ENCODE data around the gene RPS6KA3.
"Not testable (repeated sequence)": the region's sequence is repeated elsewhere in the genome, so short reads cannot be mapped to it uniquely, and the experiment has no call there.

RPS6KA3 gene

DNA sequence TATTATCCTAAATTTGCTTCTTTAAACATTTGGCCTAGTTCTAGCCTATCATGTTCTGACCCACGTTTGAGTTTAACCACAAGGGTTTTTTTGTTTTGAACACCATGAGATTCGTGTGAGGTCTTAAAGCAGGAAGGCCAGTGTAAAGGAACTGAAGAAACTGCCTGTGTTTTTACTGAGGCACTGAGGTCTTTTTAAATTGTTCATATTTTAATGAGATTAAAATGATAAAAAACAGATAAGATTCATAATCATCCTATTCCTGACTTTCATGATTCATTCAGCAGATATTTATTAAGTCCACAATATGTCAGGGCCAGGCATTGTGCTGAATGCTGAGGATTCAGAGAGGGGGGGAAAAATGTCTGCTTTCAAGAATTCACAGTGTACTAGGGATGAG lies 3.2 kb downstream of the RPS6KA3 start:
- no peak for DNase-seq

DNA sequence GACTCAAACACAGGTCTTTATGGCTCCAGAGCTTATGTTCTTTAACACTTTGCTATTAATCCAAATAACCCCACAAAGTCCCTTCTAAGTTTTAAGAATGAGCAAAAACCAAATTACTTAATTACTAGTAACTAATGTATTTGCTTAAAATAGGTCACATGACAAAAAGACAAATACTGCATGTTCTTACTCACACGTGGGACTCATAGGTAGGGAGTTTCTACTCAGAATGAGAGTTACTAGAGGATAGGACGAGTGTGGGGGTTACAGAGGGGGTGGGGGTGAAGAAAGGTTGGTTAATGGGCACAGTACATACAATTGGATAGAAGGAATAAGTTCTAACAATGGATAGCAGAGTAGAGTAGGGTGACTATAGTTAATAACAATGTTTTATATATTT lies 5.8 kb downstream of the RPS6KA3 start:
- DNase-seq = no peak

DNA sequence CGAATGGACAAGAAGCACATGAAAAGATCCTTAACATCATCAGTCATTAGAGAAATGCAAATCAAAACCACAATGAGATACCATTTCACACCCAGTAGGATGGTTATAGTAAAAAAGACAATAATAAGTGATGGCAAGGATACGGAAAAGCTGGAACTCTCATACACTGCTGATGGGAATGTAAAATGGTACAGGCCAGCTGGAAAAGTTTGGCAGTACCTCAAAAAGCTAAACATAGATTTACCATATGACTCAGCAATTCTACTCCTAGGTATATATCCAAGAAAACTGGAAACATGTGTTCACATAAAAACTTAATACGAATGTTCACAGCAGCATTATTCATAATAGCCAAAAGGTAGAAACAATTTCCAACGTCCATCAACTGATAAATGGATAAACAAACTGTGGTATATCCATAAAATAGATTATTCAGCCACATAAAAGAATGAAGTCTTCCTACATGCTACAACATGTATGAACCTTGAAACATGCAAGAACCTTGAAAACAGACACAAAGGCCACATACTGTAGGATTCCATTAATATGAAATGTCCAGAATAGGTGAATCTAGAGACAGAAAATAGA lies 11.9 kb downstream of the RPS6KA3 start:
- no peak for DNase-seq

DNA sequence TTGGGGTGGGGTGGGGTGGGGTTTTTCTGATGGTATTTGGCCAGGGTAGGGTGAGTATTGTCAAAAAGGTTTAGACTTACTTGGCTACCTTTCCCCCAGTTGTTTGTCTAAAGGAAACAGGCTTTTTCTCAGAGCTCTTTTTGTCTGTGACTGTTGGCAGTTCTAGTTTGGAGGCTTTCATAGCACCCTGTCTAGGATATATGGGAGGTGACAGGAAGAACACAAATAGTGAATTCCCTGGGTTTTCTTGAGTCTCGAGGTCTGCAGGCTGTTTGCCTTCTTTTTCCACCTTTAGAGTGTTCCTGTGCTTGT lies 13.5 kb downstream of the RPS6KA3 start:
- DNase-seq = no peak

GRCh38 chrX:20252381-20253231 lies 14.1 kb downstream of the RPS6KA3 start:
- peak in 1 of 2 experiments; percentile 1 for DNase-seq

DNA sequence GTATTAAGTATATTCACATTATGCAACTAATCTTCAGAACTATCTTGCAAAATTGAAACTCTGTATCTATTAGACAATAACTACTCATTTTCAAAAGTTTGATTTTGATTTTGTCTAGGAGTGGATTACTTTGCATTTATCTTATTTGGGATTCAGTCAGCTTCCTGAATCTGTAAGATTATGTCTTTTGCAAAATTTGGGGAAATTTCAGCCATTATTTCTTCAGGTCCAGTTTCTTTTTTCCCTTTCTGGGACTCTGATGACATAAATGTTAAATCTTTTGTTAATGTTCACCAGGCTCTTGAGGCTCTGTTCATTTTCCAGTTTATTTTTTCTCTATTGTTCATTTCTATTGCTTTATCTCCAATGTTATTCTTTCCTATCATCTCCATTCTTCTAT lies 15.0 kb downstream of the RPS6KA3 start:
- DNase-seq = no peak

DNA sequence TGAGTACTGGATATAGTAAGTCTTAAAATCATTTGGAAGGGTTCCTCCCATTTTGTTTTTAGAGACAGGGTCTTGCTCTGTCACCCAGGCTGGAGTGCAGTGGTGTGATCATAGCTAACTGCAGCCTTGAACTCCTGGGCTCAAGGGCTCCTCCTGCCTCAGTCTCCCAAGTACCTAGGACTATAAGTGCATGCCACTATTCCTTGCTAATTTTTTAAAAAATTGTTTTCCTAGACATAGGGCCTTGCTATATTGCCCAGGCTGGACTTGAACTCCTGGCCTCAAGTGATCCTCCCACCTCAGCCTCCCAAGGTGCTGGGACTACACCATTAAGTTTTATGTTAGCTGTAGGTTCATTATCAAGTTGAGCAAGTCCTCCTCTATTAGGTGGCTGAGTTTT lies 16.6 kb downstream of the RPS6KA3 start:
- DNase-seq = not testable (repeated sequence)

GRCh38 chrX:20248592-20249192 lies 18.0 kb downstream of the RPS6KA3 start:
- DNase-seq = no peak

- DNase-seq = no peak
Observed at GRCh38 chrX:20244931-20245330, 21.8 kb downstream of the RPS6KA3 start.

- DNase-seq = no peak
Observed at GRCh38 chrX:20240201-20240600, 26.5 kb downstream of the RPS6KA3 start.

- DNase-seq = no peak
Observed at GRCh38 chrX:20237864-20238263, 28.8 kb downstream of the RPS6KA3 start.

GRCh38 chrX:20235755-20236154 lies 31.0 kb downstream of the RPS6KA3 start:
- DNase-seq = no peak

GRCh38 chrX:20233336-20233735 lies 33.4 kb downstream of the RPS6KA3 start:
- no peak for DNase-seq

DNA sequence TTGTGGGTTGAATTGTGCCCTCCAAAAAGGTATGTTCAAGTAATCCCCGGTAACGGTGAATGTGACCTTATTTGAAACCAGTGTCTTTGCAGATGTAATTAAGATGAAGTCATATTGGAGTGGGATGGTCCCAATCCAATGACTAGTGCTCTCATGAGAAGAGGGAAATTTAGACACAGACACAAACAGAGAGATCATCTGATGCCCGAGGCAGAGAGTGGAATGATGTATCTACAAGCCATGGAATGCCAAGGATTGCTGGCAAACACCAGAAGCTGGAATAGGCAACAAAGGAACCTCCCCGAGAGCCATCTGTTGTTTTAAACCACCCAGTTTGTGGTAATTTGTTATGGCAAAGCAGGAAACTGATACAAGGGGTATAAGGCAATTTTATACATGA lies 35.1 kb downstream of the RPS6KA3 start:
- no peak for DNase-seq

DNA sequence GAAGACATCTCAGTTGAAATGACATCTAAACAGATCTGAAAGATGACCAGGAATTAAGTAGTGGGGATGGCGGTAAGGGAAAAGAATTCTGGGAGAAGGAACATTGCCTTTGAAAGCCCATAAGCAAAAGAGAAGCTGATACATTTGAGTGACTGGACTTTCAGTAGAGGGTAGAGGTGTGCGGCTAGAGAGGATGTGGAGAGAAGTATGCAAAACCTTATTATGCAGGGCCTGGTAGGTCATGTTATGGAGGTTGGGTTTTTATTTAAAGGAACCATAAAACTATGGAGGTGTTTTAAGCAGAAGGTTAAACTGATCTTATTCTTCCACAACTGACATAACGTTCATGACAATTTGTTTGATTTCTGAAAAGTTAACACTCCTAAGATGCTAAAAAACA lies 36.3 kb downstream of the RPS6KA3 start:
- no peak for DNase-seq

GRCh38 chrX:20229155-20229554 lies 37.6 kb downstream of the RPS6KA3 start:
- no peak for DNase-seq

GRCh38 chrX:20228245-20228644 lies 38.5 kb downstream of the RPS6KA3 start:
- no peak for DNase-seq

GRCh38 chrX:20227116-20227515 lies 39.6 kb downstream of the RPS6KA3 start:
- no peak for DNase-seq

GRCh38 chrX:20225488-20225833 lies 41.2 kb downstream of the RPS6KA3 start:
- no peak for DNase-seq

- no peak for DNase-seq
Observed at GRCh38 chrX:20224814-20225487, 41.8 kb downstream of the RPS6KA3 start.

GRCh38 chrX:20221902-20222301 lies 44.8 kb downstream of the RPS6KA3 start:
- DNase-seq = no peak

- DNase-seq = no peak
Observed at GRCh38 chrX:20218836-20219505, 47.7 kb downstream of the RPS6KA3 start.

DNA sequence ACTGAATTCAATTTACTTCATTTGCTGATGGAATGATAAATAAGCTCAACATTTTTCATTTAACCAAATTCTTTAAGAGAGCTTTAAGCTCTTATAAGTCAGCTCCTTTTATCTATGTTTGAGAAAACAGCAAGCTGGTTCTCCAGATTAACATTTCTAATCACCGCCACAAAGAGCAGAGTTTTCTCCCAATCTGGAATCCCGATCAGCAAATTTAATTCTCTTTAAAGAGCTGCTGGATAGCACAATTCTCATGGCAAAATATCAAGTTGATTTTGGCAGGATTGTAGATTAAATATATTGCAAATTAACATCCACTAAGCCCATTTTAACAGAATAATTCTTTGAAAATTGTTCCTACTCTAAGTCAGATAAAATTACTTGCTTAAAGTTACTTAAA lies 48.8 kb downstream of the RPS6KA3 start:
- no peak for DNase-seq
